Left cardiac atrium (tissue), 4 donors: ENCODE data around the gene UNC79. TPM values are rescaled to one million over a fixed set of nuclear protein-coding genes. Genes with fewer than 3 reads are reported as not detected.

Experiments
- ATAC-seq, 2 donors: fragments of 200-7000 bp; cut with Tn5 transposase; one replicate each; pipeline ENCODE4 v1.9.1; 2020; ENCODE audit warnings: mild to moderate bottlenecking in 2 of 2, moderate library complexity in 2 of 2
- DNase-seq: peaks from one replicate; pipeline ENCODE4 v3.0.0-alpha.2; 2020
- intact Hi-C, 2 donors: fragments of 100-400 bp; cut with DNase I; formaldehyde crosslinking; loops; one replicate each; pipeline versions ENCODE4 v1.14.1 to v1.15.1; 2022 to 2023
- total RNA-seq, 2 donors: library from RNA; stranded (reverse); fragmentation: NEBNext Ultra II Directional; extraction: Animal tissue kit (Norgen Biotek cat#: 25700); gene quantifications; one replicate each; pipeline ENCODE4 v1.2.1, GENCODE V29; 2021
- donor health status: DM: no; HTN: yes; CAD: no.
- donor health status: DM: no; HTN: yes; CAD: no; lungs with severe emphysema.
- donor health status: DM: yes; HTN: yes; CAD: no.
- donor health status: Dilated cardiomyopathy.

UNC79 gene
- total RNA-seq, 2 donors from 2014 or later, result 0.18 to 0.21 TPM

DNA sequence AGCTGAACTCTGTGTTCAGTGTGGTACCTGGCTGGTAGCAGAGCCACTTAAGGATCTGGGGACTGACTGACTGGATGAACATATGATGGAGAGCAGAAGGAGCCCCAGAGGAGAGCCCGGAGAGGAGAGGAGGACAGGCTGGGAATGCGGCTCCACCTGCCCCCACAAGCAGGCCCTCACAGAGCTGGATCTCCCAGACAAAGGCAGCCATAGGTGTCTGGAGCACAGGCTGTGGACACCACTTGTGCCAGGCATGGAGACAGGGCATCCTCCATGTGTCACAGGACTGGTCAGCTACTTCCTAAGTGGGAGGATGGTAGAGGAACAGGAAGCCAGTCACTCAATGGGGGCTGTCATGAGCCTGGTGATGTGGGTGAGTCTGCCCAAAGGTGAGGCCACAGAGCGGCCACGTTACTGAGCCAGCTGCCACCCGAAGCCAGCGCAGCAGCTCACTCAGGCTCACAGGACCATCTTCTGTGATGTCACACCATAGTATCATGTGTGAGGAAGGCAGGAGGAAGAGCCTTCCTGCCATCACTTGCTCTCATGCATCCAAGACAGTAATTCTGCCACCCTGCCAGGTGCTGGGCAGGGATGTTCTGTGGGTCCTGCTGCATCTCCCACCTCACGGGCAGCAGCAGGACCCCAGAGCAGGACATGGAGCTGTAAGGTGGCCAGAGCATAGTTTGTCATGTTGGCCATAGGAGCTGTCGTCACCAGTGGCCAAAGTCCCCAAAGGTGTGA, 285.4 kb downstream of the UNC79 start:
- intact Hi-C loops, result no loop called here
- ATAC-seq (no peak), DNase-seq (no peak)

- no peak for DNase-seq
- no peak for ATAC-seq
- intact Hi-C loops, result no loop called here
Observed at GRCh38 chr14:93716746-93717667, 286.3 kb downstream of the UNC79 start.

- no peak for ATAC-seq
- no peak for DNase-seq
Observed at GRCh38 chr14:93717668-93718320, 287.1 kb downstream of the UNC79 start.

DNA sequence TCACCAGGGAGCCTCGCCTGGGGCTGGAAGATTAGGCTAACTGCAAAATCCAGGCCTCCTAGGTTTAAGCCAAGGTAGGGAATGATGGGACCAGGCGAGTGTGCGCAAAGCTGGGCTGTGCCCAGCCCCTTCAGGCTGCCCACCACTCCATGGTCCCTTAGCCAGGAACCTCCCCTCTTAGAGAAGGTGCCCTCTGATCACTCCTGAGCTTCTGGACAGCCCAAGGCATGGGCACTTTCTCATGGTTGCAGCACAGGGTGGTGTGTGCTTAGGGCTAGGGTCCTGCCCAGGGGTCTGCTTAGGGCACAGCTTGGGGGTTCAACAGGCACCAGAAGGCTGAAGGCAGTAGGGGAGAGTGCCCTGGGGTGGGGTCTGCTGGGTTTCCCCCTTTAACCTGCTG, 288.5 kb downstream of the UNC79 start:
- DNase-seq (no peak), ATAC-seq (no peak)
- intact Hi-C loops, result no loop called here

More at GRCh38 chr14:93717668-93718320, 287.1 kb downstream of the UNC79 start:
- intact Hi-C loops, result no loop called here

DNA sequence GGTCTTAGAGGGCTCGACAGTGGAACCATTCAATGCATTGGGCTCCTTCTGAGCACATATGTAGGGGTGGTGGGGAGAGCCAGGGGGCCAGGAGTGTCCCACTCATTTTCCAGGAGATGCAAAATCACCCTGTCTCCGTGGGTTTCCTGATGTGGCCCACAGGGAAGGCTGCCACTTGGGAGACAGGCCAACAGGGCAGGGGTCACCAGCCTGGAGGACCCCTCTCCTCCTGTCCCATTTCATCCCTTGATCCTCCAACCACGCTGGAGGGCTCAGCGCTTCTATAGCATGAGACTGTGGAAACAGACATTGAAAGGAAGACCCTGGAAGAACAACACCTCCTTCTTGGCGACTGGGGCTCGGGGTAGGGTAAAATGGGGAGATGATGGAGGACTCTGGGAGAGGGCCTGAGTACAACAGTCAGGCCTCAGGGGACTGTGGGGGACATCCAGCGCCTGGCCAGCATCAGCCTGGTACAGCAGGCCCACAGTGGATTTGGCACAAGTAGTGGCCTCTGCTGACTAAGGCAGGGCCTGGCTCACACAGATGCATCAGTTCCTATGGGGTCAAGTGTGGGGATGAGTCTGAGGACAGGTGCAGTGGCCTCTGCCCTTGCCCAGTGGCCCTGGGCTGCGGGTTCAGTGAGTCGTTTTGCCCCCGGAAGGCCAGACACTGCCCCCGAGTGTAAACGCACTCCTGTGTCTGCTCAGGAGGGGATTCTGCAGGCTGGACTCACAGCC, 289.5 kb downstream of the UNC79 start:
- no peak for ATAC-seq
- intact Hi-C loops, result no loop called here
- no peak for DNase-seq

DNA sequence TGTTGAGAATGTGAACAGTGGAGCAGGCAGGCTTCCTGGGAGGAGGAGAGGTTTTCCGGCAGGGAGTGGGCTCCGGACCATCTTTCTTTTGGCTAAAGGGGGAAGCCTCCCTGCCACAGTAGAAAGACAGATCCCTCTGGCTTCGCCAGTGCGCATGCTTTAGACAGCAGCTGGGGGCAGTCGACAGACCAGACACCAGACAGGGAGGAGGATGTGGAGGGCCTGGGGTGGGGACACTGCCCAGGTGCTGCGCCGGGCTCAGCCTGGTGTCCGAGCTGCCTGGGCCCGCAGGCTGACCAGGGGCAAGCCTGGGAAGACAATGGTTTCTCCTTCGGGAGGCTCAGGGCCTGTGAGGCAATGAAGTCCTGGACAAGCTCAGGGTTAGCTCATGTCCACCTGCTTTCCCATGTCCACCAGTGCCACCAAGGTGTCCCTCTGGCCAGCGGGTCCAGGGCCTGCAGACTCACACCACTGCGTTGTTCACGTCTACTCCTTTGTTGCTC, 290.3 kb downstream of the UNC79 start:
- intact Hi-C loops, result no loop called here
- DNase-seq, result no peak
- no peak for ATAC-seq

GRCh38 chr14:93723001-93723400, 292.3 kb downstream of the UNC79 start:
- DNase-seq (no peak), ATAC-seq (no peak)
- intact Hi-C loops, result no loop called here

GRCh38 chr14:93725002-93725582, 294.4 kb downstream of the UNC79 start:
- no peak for ATAC-seq
- intact Hi-C loops, result no loop called here
- DNase-seq, result no peak

DNA sequence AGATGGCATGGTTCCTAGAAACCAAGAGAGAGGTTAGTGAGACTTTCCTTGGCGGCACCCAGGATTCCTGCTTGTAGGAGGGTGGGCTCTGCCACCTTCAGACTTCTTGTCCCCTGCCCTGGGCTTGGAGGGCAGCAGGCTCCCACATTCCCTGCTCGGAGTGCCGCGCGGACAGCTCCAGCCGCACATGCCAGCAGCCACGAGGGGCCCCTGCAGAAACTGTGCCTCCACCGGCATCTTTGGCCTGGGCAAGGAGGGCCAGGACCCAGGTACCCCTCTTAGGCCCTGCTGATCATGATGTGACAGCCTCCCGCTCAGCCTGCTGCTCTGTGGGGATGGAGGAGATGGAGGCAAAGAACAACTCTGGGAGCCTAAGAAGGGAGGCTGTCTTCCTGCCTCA, 295.3 kb downstream of the UNC79 start:
- DNase-seq, result no peak
- no peak for ATAC-seq
- intact Hi-C loops, result no loop called here

GRCh38 chr14:93727039-93727740, 296.5 kb downstream of the UNC79 start:
- no peak for ATAC-seq
- intact Hi-C loops, result no loop called here
- no peak for DNase-seq

DNA sequence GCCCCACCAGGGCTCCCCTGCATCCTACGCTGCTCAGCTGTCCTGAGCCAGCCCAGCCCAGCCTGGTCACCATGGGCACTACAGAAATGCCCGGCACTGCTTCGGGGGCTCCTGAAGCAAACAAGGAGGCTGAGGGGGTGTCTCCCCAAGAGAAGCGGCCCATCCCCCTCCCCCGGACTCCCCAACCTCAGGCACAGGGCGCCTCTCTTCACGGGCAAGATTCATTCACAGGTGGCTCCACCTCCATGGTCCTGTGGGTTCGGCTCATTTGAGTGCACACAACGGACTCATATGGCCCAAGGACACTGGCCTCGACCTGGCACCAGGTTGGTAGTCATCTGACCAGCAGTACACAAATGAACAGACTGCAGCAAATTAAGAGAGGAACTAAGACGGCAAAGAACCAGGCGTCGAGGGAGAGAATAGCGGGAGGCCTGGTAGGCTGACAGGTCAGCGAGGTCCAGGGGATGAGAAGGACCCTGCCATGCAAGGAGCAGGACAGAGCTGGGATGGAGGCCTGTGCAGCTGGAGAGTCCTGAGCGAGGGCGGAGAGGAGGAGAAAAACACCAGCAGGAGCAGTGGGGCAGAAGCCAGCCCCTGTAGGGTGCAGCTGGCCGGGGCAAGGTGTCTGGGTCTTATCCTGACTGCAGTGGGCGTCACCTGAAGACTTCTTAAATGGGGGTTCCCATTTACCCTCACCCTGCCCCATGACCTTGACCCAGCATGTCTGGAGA, 297.3 kb downstream of the UNC79 start:
- intact Hi-C loops, result no loop called here
- no peak for DNase-seq
- no peak for ATAC-seq

DNA sequence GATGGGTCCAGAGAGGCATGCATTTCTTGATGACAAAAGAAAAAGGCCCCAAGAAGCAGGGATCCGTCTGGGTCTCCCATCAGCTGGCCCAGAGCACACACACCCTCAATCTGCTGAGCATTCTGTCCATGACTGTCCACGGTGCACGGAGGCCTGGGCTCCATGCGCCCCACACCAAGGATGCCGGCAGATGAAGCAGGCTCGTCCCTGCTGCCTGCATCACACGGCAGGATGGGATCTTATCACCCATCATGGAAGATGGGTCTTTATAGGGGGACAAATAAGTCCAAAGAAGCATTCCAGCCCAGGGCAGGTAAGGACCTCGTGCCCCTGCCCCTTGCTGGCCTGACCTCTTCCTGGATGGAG, 297.9 kb downstream of the UNC79 start:
- no peak for ATAC-seq
- intact Hi-C loops, result no loop called here
- DNase-seq, result no peak

DNA sequence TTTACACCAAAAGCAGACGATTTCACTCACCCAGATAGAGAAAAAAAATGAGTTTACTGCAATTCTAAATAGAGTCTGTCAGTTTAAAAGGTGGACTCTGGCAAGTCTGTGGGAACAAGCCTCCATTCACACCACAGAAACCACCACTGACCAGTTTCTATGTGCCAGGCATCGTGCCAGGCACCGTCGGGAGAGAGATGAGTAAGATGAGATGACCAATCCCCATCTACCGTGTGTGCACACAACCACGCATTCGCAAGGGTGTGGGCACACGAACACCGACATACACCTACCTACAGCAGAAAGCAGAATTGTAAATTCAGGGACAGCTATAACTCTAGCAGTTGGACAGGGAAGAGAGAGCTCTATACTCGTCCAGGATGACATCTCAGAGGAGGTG, 299.3 kb downstream of the UNC79 start:
- intact Hi-C loops, result no loop called here
- DNase-seq (no peak), ATAC-seq (no peak)

DNA sequence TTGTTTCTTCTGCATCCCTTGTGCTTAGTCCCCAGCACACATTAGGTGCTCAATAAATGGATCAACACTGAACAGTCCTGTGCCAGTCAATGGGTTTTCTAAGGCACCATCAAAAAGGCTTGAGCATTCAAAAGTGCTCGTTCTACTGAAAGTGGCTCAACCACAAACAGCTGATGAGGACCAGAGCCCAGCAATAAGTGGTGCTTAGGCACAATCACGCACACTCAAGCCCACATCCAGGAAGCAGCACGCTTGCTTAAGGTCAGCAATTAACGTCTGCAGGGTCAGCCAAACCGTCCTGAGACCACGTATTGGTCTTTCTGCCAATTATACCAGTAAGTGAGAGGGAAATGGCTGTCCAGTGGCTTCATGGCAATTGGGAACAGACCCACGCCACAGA, 301.0 kb downstream of the UNC79 start:
- DNase-seq (no peak), ATAC-seq (no peak)
- intact Hi-C loops, result no loop called here

DNA sequence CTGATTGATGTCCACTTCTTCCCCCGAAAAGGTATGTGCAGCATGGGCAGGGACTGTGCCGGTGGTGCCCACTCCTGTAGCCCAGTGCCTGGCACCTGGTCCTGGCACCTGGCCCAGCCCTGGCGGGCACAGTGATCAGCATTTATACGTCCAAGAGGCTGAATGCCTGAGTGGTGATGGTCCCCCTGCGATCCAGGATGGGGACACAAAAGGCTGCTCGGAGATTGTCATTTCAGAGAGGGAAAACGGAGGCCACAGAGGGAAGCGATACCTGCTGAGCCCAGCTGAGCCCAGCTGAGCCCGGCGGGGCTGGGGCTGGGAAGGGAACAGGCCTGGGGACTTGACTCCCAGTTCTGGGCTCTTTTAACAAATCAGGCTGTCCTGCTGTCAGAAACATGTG, 301.8 kb downstream of the UNC79 start:
- intact Hi-C loops, result no loop called here
- no peak for DNase-seq
- ATAC-seq, result no peak

DNA sequence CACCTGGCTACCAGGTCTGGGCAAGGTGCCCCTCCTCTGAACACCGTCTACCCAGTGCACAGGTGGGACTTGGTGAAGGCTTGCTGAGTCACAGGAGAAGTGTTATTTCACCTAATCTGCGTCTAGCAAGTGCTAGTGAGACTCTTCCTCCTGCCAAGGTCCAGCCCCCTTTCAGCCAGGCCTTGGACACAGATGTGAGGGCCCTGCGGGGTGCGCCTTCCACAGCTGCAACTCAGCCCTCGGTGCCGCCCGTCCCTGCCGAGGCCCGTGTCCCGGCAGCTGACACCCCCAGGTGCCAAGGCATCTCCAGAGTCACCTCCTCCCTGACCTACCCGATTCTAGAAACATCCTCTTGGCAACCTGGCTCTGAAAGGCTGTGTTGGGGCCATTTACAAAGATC, 302.5 kb downstream of the UNC79 start:
- intact Hi-C loops, result no loop called here
- DNase-seq, result no peak
- ATAC-seq, result no peak

DNA sequence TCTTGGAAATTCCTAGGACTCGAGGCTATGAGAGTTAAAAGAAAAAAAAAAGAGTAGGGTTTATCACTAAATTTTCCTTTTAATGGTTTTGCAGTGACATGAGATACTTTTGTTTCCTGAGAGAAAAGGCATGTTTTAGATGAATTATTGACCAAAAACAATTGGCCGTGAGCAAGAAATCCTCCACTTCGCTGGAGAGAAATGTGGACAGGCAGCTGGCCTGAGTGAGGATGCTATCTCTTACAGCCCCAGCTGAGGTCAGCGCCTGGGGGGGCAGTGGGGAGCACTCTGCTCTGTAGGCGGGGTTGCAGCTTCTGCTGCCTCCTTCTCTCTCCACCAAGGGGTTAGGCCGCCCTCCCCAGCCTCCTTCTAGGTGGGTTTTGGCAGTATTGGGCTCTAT, 302.9 kb downstream of the UNC79 start:
- ATAC-seq (no peak), DNase-seq (no peak)
- intact Hi-C loops, result no loop called here
